ENCODE measurements around the gene EXTL1. TPM values are rescaled to one million over a fixed set of nuclear protein-coding genes. Genes with fewer than 3 reads are reported as not detected.

The EXTL1 gene
- total RNA-seq, 2 experiments from 2014 or later, result not detected

DNA sequence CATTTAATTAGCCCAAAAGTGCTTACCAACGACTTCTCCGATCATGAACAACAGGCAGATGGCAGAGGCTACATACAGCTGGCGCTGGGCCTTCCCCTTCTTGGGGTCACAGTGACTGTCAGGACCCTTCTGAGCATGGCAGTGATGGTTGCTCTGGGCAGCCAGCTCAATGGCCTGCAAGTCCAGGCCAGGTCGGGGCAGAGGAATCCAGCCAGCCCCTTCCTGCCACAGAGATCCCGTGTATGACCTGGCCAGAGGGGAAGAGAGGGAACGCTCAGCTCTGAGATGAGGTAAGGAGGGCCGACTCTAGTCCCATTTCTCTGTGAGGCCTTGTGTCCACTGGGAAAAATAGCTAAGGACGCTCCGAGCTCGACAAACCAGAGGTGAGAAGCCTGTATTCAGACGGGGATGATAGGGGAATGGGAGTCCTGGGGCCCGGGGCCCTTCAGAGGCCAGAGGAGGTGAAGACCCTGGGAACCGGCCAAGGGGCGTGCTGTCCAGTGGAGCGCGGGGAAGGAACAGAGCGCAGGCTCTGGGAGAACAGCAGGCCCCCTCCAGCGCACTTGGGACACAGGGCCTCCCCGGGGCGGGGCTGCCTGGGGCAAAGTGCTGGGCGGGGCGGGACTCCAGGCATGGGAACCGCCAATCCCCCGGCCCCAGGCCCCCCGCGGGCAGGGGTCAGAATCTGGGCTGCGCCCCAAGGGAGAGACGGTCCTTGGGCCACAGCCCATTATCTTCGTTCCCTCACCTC is 23.6 kb downstream of the EXTL1 start:
- Mint-ChIP-seq H3K4me1 (no peaks in the 10 kb centered on the region), H3K4me3 (no peak overlapping the region), H3K27ac (no peak overlapping the region), H3K27me3 (peaks cover 68% of the 10 kb centered on the region), H3K36me3 (no peaks in the 10 kb centered on the region), H3K9me3 (ENCODE audit: low read depth) (no peaks in the 10 kb centered on the region)
- DNase-seq, result no peak
- ATAC-seq, result no peak
- CTCF ChIA-PET, result interaction anchor here (2.9 kb wide), 1 partner anchor 10 kb away, joined by 13 read pairs; no protein-coding TSS in a partner anchor

DNA sequence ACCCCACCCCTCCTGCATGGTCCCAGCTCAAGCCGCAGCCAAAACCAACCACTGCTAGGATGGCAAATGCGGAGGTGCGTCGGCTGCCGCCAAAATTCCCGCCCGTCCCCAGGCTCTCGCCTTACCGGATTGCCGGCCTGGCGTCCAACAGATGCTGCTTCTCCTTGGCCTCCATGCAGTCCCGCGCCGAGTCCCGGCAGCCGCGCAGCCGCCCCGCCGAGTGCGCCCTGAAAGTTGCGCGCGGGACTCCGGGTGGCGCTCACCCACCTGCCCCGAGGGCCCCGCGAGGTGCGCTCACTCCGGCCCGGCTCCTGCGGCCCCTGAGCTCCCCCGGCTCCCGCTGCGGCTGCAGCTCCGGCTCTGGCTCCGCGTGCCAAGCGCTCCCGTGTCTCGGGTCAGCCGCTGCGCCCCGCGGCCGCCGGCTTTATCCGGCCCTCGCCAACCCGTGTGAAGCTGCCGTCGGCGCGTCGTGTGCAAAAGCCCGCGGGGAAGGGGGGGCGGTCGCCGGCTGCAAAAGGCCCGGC is 24.2 kb downstream of the EXTL1 start, which contains the start of gene SLC30A2:
TSS of gene SLC30A2 (minus strand) at position 397 of the 524 bp plus-strand sequence. CDS start at position 175, 222 bp downstream.
- CTCF ChIA-PET, result interaction anchor here (2.9 kb wide), 1 partner anchor 11 kb away, joined by 13 read pairs; no protein-coding TSS in a partner anchor
- Mint-ChIP-seq H3K4me1 (peaks cover under 1% of the 10 kb centered on the region), H3K9me3 (ENCODE audit: low read depth) (no peaks in the 10 kb centered on the region), H3K36me3 (no peaks in the 10 kb centered on the region), H3K27me3 (peaks cover 74% of the 10 kb centered on the region), H3K27ac (no peak within 1 kb of the TSS), H3K4me3 (no peak within 1 kb of the TSS)
- no peak for ATAC-seq
- no peak for DNase-seq

DNA sequence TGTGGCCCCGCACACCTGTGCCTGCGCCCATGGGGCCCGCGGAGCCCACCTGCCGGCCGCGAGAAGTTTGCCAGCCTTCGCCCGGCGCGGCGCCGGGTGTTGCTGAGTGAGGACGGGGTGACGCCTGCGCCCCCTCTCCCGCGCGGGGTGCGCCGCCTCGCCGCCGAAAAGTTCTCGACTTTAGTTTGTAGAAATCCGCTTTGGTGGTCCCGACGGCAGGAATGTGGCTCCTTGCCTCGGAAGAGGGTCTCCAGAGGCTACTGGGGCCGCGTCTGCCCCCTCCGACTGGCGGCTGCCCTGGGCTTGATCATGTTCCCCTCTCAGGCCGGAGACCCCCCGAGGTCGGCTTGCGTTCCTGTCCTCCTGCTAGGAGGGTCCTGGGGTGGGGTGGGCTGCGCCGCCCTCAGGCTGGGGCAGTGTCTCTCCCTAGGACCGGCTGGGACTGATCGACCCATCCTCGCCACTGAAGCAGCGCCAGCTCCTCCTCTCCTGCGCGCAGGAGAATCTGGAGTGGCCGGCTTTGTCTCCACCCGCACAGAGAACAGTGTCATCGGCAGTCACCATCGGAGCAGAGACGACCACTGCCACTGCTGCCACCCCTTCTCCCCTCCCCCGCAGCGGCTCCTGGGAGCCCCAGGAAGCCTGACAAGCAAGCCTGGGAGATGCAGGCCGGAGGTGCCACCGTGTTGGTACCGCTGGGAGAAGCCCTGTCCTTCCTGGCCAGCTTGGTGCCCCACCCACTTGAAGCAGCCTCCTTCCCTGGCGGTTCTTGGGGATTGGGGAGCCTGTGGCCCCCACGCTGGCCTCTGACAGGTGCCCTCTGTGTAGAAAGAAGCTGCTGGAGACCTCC is 24.9 kb downstream of the EXTL1 start:
- H3K27ac Mint-ChIP-seq, result no peak overlapping the region
- peaks cover 7% of the 10 kb centered on the region for H3K4me1 Mint-ChIP-seq
- ATAC-seq (peak; percentile 23), DNase-seq (no peak)
- peaks cover 81% of the 10 kb centered on the region for H3K27me3 Mint-ChIP-seq
- H3K4me3 Mint-ChIP-seq, result no peak overlapping the region
- no peaks in the 10 kb centered on the region for H3K9me3 Mint-ChIP-seq (ENCODE audit: low read depth)
- CTCF ChIA-PET, result no interaction called here
- H3K36me3 Mint-ChIP-seq, result no peaks in the 10 kb centered on the region

DNA sequence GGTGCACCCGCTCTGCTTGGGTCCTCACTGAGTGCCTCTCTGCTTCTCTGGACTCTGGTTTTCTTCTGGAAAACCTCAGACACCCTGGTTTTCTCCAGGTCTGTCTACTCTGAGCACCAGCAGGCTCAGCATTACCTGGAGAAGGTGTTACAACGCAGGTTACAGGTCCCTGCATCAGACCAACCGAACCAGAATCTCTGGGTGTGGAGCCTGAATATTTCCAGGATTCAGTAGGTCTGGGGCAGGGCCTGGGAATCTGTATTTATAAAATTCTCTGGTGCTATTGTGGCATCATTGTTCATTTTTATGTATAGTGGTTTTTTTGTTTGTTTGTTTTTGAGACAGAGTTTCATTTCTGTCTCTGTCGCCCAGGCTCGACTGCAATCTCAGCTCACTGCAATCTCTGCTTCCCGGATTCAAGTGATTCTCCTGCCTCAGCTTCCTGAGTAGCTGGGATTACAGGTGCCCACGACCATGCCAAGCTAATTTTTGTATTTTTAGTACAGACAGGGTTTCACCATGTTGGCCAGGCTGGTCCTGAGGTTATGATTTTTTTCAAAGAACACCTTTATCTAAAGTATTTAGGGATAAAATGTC is 25.8 kb downstream of the EXTL1 start:
- Mint-ChIP-seq H3K27ac (no peak overlapping the region), H3K9me3 (ENCODE audit: low read depth) (no peaks in the 10 kb centered on the region), H3K36me3 (no peaks in the 10 kb centered on the region), H3K4me3 (no peak overlapping the region), H3K4me1 (peaks cover 7% of the 10 kb centered on the region), H3K27me3 (peaks cover 85% of the 10 kb centered on the region)
- ATAC-seq, result no peak
- no peak for DNase-seq
- CTCF ChIA-PET, result no interaction called here

DNA sequence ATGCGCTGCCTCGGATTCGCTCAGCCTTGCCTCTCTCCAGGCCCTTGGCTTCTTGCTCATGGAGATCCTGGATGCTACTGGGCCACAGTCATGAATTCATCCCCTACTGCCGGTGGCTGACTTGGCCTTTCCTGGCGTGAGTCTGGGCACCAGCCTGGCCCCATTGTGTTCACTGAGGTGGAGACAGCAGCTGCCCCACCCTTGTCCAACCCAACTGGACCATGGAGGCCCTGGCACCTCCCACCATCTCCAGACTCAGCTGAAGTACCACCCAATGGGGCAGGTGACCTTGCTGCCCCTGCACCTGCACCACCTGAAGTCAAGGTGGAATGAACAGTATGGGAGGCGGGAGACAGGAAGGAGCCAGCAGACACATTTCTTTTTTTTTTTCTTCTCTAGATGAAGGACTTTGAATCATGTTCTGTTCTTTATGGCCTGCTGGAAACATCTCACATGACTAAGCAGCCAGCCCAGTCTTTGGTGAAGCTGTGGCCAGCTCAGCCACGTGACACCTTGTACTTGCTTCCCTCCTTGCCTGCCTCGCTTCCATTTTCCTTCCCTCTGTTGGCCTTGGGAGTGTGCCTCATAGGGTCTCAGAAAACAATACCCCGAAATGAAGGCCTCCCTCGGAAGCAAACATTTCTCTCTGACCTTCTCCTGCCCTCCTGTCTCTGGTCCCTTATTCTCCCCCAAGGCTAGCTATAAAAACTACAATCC is 28.1 kb downstream of the EXTL1 start:
- Mint-ChIP-seq H3K9me3 (ENCODE audit: low read depth) (no peaks in the 10 kb centered on the region), H3K27ac (no peak overlapping the region), H3K36me3 (no peaks in the 10 kb centered on the region), H3K4me1 (peaks cover 7% of the 10 kb centered on the region), H3K27me3 (peaks cover 78% of the 10 kb centered on the region), H3K4me3 (no peak overlapping the region)
- ATAC-seq (no peak), DNase-seq (no peak)
- CTCF ChIA-PET, result no interaction called here

DNA sequence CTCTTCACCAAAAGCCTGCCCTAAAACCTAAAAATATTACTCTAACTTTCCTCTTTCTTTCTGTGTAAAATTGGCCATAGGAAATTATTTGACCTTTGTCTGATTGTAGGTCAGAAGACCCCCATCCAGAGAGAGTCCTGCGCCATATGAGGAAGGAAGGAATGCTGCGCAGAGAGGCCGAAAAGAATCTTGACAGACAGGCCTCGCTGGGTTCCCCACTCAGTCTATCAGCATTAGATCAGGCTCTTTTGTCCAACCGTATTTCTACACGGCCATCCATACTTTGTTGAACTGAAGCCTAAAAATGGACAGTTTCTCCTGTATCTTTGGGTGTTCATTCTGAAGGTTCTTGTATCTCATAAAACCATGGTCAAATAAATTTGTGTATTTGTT is 28.7 kb downstream of the EXTL1 start:
- peaks cover 78% of the 10 kb centered on the region for H3K27me3 Mint-ChIP-seq
- no peak for ATAC-seq
- no peaks in the 10 kb centered on the region for H3K9me3 Mint-ChIP-seq (ENCODE audit: low read depth)
- no peak overlapping the region for H3K27ac Mint-ChIP-seq
- H3K4me3 Mint-ChIP-seq, result no peak overlapping the region
- CTCF ChIA-PET, result no interaction called here
- no peaks in the 10 kb centered on the region for H3K36me3 Mint-ChIP-seq
- peaks cover 7% of the 10 kb centered on the region for H3K4me1 Mint-ChIP-seq
- DNase-seq, result no peak

DNA sequence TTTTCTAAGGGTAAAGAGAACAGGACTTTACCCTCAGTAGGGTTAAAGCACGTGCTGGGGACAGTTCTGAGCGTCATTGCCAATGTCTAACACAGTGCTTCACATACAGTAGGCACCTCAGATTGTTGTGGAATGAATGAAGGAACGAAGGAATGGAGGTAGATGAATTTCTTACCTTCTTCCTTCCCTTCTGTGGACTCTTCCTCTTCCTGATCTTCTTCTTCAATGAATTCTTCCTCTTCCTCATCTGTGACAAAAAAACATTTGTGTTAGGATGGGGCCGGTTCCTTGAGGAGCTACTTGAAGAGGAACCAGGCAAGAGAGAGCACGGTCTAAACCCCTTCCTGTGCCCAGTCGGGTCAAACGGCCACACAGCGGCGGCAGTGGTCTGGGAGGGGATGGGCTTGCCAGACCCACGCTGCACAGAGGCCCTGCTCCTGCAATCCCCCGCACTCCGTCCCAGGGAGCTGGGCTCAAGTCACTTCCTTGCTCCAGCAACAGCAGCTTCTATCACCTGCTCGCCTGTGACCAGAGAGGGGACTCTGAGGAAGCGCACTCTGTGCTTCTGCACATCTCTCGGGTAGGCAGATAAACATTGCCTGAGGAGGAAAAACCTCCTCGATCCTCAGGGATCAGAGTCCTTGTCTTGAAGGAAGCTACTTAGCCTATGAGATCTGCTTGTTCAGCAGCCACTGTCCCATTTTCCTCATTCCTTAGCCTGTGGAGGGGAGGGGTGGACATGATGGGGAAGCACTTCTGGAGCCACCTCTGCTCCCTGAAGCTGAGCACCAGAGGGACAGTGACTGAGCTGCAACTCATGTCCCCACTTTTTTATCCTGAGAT is 32.4 kb downstream of the EXTL1 start:
- Mint-ChIP-seq H3K9me3 (ENCODE audit: low read depth) (no peaks in the 10 kb centered on the region), H3K36me3 (no peaks in the 10 kb centered on the region), H3K4me1 (peaks cover 7% of the 10 kb centered on the region), H3K4me3 (no peak overlapping the region), H3K27ac (no peak overlapping the region), H3K27me3 (peaks cover 70% of the 10 kb centered on the region)
- DNase-seq (no peak), ATAC-seq (no peak)
- CTCF ChIA-PET, result interaction anchor here (0.9 to 1.5 kb wide), 2 partner anchors 17 to 58 kb away, joined by 3 to 5 read pairs; no protein-coding TSS in a partner anchor

DNA sequence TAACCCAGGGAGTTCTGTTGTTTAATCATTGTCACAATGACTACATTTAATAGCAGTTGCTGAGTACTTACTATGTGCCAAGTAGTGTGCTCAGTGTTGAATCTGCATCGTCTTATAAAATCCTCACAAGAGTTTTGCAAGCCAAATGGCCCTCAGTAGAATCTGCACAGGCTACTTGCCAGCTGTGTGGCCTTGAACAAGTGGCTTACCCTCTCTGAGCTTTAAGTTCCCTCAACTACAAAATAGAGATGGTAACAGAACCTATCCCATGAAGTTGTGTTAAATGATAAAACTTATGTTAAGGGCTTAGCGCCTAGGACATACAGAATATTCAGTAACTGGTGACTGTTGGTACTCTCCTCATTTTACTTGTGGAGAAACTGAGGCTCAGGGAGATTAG is 33.5 kb downstream of the EXTL1 start:
- Mint-ChIP-seq H3K36me3 (no peaks in the 10 kb centered on the region), H3K4me3 (no peak overlapping the region), H3K27me3 (peaks cover 66% of the 10 kb centered on the region), H3K9me3 (ENCODE audit: low read depth) (no peaks in the 10 kb centered on the region), H3K27ac (no peak overlapping the region), H3K4me1 (peaks cover 7% of the 10 kb centered on the region)
- CTCF ChIA-PET, result interaction anchor here (0.9 to 1.5 kb wide), 2 partner anchors 19 to 59 kb away, joined by 3 to 5 read pairs; no protein-coding TSS in a partner anchor
- no peak for ATAC-seq
- no peak for DNase-seq

DNA sequence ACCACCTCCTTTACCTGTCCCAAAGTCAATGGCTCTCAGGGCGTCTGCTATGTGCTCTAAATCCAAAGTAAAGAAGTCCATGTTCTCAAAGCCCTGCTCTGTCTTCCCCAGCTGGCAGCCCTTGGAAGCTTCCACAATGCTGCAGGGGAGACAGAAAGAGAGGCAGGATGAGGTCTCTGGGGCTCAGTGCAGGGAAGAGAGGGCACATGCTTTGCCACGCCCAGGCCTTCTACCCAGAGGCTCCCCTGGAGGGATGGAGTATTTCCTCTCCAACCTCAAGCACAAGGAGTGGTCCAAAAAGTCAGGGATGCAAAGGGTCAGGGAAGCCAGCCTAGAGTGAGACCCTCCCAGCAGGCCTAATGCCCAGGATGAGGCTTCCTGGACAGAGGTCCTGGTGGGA is 35.6 kb downstream of the EXTL1 start:
- Mint-ChIP-seq H3K4me3 (no peak overlapping the region), H3K4me1 (no peaks in the 10 kb centered on the region), H3K9me3 (ENCODE audit: low read depth) (no peaks in the 10 kb centered on the region), H3K27ac (no peak overlapping the region), H3K36me3 (no peaks in the 10 kb centered on the region), H3K27me3 (peaks cover 51% of the 10 kb centered on the region)
- CTCF ChIA-PET, result no interaction called here
- DNase-seq (no peak), ATAC-seq (no peak)

DNA sequence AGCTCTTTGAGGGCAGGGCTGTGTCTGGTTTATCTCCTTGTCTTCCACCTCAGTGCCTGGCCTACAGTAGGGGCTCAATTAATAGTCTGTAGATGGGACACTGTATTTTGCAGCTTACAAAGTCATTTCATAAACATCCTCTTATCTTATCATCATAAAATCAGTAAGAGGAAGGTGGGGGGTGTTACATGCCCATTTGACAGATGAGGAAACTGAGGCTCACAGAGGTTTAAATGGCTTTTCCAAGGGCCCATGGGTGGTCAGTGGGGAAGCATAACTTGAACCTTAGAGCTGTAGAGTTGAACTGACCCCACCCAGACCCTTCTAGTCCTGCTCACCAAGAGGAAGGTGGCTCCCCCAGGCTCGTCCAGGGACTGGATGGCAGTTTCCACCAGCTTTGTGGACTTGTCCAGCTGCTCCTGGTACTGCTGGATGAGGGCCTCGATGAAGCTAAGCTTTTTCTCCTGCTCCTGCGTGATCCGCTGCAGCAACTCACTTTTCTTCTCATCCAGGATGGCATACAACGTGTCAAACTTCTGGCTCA is 36.5 kb downstream of the EXTL1 start:
- H3K9me3 Mint-ChIP-seq (ENCODE audit: low read depth), result no peaks in the 10 kb centered on the region
- H3K4me3 Mint-ChIP-seq, result no peak overlapping the region
- H3K27ac Mint-ChIP-seq, result no peak overlapping the region
- DNase-seq (no peak), ATAC-seq (no peak)
- H3K4me1 Mint-ChIP-seq, result no peaks in the 10 kb centered on the region
- peaks cover 56% of the 10 kb centered on the region for H3K27me3 Mint-ChIP-seq
- CTCF ChIA-PET, result interaction anchor here (0.6 to 1.0 kb wide), 2 partner anchors 20 to 87 kb away, joined by 3 to 4 read pairs; no protein-coding TSS in a partner anchor
- H3K36me3 Mint-ChIP-seq, result no peaks in the 10 kb centered on the region

DNA sequence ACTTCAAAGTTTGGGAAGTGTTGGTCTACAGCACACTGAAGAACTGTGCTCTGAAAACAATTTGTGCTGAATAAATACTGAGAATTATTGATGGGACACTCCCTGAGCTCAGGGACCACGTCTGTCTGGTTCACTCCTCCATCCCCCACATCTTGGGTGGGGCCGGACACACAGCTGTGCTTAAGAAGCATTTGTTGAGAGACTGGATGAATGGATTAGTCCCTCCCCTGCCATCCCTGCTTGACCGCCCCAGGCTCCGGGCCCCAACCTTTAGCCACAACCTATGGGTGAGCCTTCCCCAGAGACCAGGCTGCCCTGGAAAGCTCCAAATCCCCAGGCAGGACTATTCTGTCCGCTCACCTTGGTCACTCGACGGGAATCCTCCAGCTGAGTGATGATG is 38.3 kb downstream of the EXTL1 start:
- H3K4me3 Mint-ChIP-seq, result no peak overlapping the region
- H3K27ac Mint-ChIP-seq, result no peak overlapping the region
- H3K9me3 Mint-ChIP-seq (ENCODE audit: low read depth), result no peaks in the 10 kb centered on the region
- no peaks in the 10 kb centered on the region for H3K36me3 Mint-ChIP-seq
- CTCF ChIA-PET, result interaction anchor here (1.1 to 1.5 kb wide), 2 partner anchors 23 to 49 kb away, joined by 3 to 4 read pairs; no protein-coding TSS in a partner anchor
- H3K4me1 Mint-ChIP-seq, result no peaks in the 10 kb centered on the region
- ATAC-seq (no peak), DNase-seq (no peak)
- peaks cover 48% of the 10 kb centered on the region for H3K27me3 Mint-ChIP-seq

Measured in activated CD8-positive, alpha-beta memory T cell treated with anti-CD3 and anti-CD28 coated beads, Interleukin-2, amount 10 ng/mL, durations not matched to agents 7 days and 5 days (primary cell).